ENCODE data around the gene ZAR1.

ZAR1 gene

DNA sequence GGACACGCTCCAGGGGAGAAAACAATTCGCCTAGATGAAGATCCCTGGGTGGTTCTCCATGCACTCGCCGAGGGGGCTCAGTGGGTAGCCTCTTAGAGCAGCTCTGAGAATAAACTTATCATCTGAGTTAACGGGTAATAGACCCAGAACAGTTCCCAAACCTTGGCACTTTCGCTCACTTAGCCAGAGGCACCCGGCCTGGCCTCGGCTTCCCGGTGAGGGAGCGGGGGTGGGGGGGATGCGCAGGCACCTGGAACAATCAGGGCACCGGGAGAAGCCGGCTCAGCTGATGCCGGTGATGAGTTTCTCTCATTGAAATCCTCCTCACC is 405 bp upstream of the ZAR1 start:
- DNase-seq (ENCODE audit: low read depth in 3 of 3, low spot score in 1 of 3) = no peak

GRCh38 chr4:48490680-48491513 is 845 bp downstream of the ZAR1 start:
- DNase-seq (ENCODE audit: low read depth in 3 of 3, low spot score in 1 of 3) = no peak

- DNase-seq (ENCODE audit: low read depth in 3 of 3, low spot score in 1 of 3) = no peak
These were observed 1.6 kb downstream of the ZAR1 start for GRCh38 chr4:48491514-48492176.

GRCh38 chr4:48493452-48494100 is 3.5 kb downstream of the ZAR1 start:
- DNase-seq (ENCODE audit: low read depth in 3 of 3, low spot score in 1 of 3) = no peak

DNA sequence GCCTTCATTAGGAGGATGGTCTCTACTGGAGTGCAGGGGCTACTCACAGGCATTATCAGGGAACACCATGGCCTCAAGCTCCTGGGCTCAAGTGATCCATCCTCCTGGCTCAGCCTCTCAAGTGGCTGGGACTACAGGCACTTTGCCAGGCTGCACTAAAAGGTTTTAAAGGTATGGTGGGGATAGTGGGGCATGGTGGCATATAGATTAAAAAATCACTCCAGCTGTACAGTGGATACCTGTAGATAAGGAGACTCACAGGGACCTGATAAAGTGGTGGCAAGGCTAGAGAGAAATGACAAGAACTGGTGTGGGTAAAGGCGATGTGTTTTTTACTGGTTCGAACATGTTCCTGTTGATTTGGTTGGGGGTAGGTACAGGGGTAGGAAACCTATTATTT is 5.9 kb downstream of the ZAR1 start:
- no peak for DNase-seq (ENCODE audit: low read depth in 3 of 3, low spot score in 1 of 3)

DNA sequence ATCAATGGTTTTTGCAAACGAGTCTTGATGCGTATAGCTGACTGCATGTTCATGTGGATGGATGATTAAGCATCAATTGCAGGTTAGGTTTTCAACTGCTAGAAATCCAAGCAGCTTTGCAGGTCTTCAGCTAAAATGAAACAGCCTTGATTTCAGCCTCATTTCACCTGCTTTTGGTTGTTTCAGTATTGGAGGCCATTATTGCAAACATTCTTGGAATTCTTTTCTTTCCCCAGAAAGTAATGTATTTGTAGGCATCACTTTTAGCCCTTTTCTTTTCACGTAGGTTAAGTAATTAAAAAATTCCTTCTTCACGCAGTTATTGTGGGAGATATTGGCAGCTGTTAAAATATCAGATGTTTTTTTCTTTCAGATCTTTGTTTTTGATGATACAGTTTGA is 8.8 kb downstream of the ZAR1 start:
- no peak for DNase-seq (ENCODE audit: low read depth in 3 of 3, low spot score in 1 of 3)

DNA sequence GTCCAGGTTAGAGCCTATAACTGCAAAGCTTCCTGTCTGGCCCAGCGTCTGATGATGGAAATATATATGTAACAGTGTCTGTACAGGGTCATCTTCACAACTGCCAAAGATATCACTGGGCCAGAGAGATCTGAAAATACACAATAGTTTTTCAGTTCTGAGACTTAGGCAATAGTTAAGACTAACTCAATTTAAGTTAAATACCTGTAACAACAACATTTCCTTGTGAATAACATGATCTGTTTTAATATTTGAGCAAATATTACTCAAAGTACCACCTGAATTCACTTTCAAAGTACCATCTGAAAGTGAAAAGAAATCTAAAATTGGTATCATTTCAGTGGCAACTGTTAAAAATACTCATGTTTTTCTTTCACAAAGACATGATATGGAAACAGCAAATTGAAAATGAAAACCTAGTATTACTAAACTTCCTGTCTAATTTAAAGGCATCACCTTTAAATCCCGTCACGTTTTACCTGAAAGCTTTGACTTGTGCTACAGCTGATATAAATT is 9.6 kb downstream of the ZAR1 start:
- DNase-seq (ENCODE audit: low read depth in 3 of 3, low spot score in 1 of 3) = no peak

DNA sequence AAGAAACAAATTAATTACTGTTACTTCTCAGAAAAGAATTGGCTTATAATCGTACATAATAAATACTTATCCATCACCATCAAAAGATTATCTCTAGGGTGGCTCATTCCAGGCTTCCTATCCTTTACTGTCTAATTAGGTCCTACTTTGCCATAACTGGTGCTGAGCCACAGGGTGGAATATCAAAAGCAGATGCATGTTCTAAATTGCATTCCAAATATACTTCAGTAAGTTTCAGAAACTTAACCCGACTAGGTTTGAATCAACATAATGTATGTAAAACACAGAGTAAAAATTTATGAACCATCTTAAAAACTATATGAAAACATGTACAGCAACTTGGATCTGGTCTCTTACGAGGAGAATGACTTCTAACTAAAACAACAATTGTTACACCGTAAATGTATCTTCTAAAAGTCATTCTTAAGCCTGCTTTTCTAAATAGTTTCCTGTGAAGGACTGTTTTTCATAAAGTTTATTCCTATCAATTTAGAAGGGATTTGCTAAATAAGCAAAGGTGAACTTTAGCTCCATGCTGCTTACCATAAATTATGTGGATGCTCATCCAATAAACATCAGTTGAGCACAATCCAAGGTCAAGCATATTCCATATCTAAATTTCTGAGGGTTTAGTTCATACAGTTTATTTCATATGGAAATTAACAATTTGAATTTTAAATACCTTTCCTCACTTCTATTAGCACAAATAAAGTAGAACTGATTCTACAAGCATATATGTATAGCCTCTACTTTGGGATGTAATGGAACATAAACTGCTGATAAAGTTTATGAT is 13.4 kb downstream of the ZAR1 start:
- DNase-seq (ENCODE audit: low read depth in 3 of 3, low spot score in 1 of 3) = no peak

DNA sequence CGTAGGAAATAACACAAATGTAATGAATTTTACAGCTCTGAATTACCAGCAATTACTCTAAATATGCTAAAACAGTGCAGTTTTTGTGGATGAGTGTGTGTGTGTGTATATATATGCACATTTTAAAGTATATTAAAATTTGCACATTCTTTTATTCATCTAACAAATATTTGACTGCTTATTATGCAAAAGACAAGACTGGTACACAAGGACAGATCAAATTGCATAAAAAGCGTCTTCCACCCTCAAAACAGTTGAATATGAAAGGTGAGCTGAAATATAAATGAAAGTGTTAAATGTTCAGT is 13.9 kb downstream of the ZAR1 start:
- DNase-seq (ENCODE audit: low read depth in 3 of 3, low spot score in 1 of 3) = no peak

GRCh38 chr4:48504352-48504751 is 14.3 kb downstream of the ZAR1 start:
- DNase-seq (ENCODE audit: low read depth in 3 of 3, low spot score in 1 of 3) = no peak

DNA sequence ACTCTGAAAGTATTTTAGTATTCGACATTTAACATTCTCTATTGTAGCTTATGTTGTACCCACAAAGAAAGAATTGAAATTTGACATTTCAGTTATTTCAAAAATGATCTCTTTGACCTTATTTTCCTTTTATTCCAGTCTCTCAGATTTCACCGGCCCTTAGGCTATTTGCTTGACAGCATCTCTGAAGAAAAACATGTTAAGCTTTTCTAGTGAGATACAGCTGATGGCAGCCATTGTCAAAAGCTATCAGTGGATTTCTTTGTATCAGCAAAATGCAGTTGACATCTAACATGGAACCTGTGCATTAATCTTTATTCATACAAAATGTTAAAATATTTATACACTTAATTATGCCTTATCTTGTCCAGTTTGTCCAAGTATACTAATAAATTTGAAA is 16.7 kb downstream of the ZAR1 start:
- no peak for DNase-seq (ENCODE audit: low read depth in 3 of 3, low spot score in 1 of 3)

DNA sequence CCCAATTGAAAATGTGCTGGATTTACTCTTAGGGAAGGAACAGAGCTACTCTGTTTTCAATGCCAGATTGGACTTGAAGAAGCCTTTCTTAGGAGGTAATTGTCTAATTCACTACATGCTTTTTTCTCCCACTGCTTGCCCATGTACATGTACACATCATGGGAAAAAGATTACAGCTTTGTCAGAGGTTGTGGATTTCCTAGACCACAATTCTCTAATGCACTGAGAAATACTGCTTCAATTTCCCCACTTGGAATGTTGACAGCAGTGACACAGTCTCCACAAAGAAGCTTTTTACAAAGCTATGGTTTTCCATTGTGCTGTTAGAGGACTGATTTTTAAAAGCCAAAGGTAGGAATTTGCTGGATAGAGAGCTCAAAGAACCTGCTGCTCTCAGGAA is 19.5 kb downstream of the ZAR1 start:
- DNase-seq (ENCODE audit: low read depth in 3 of 3, low spot score in 1 of 3) = no peak

- DNase-seq (ENCODE audit: low read depth in 3 of 3, low spot score in 1 of 3) = no peak
These were observed 28.1 kb downstream of the ZAR1 start for GRCh38 chr4:48518143-48518542.

DNA sequence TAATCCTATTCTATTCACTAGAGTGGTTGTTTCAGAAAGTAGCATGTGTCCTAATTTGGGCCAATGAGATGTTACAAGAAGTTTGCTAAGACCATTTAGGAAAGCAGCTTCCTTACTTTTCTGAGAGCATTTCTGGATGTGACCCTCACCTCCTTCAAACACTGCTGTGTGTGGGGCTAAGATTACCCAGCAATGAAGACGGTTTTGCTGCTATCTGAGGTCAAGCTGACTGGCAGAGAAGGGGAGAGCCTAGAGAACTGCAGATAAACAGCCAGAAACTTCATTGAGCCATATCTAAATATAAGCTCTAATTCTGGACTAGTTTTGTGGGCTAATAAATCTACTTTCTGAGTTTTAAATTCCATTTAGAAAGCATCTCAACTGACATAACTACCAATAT is 36.4 kb downstream of the ZAR1 start:
- no peak for DNase-seq (ENCODE audit: low read depth in 3 of 3, low spot score in 1 of 3)

GRCh38 chr4:48538358-48538757 is 48.3 kb downstream of the ZAR1 start:
- no peak for DNase-seq (ENCODE audit: low read depth in 3 of 3, low spot score in 1 of 3)

DNA sequence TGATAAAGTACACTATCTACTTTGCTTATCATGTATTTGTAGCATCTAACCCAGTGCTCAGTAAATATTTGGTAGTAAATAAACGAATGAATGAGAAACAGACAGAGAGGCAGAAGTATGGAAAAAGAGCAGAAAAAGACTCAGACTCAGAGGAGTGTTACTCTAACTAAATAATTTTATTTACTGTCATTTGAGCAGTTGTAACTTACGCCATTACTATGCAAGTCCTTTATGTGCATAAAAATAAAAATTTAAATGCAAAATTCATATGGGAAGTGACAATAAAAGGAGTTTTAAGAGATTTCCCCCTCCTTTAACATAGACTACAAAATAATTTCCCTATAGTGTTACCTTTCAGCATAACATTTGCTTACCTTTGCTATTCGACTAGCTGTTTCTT is 49.5 kb downstream of the ZAR1 start:
- DNase-seq (ENCODE audit: low read depth in 3 of 3, low spot score in 1 of 3) = no peak

- DNase-seq (ENCODE audit: low read depth in 3 of 3, low spot score in 1 of 3) = no peak
These were observed 52.8 kb downstream of the ZAR1 start for GRCh38 chr4:48542888-48543287.

GRCh38 chr4:48543796-48544195 is 53.7 kb downstream of the ZAR1 start:
- no peak for DNase-seq (ENCODE audit: low read depth in 3 of 3, low spot score in 1 of 3)
